Measurements from ENCODE around the gene EEFSEC.
"Not testable (repeated sequence)": the region's sequence is repeated elsewhere in the genome, so short reads cannot be mapped to it uniquely, and the experiment has no call there.

The EEFSEC gene

GRCh38 chr3:128152419-128153155 is 694 bp upstream of the EEFSEC start:
- no peak for DNase-seq (ENCODE audit: low read depth)

GRCh38 chr3:128154354-128154753 is 1.1 kb downstream of the EEFSEC start:
- not testable (repeated sequence) for DNase-seq (ENCODE audit: low read depth)

- DNase-seq (ENCODE audit: low read depth): no peak
Measured at GRCh38 chr3:128155616-128156360, 2.5 kb downstream of the EEFSEC start.

GRCh38 chr3:128160661-128161060 is 7.4 kb downstream of the EEFSEC start:
- DNase-seq (ENCODE audit: low read depth): no peak

GRCh38 chr3:128163432-128163831 is 10.2 kb downstream of the EEFSEC start:
- DNase-seq (ENCODE audit: low read depth): no peak

- no peak for DNase-seq (ENCODE audit: low read depth)
Measured at GRCh38 chr3:128166971-128167453, 13.7 kb downstream of the EEFSEC start.

- DNase-seq (ENCODE audit: low read depth): no peak
Measured at GRCh38 chr3:128167646-128167972, 14.3 kb downstream of the EEFSEC start.

GRCh38 chr3:128167973-128168674 is 14.8 kb downstream of the EEFSEC start:
- DNase-seq (ENCODE audit: low read depth): peak; percentile 41

- DNase-seq (ENCODE audit: low read depth): no peak
Measured at GRCh38 chr3:128168836-128169235, 15.6 kb downstream of the EEFSEC start.

GRCh38 chr3:128170866-128171516 is 17.7 kb downstream of the EEFSEC start:
- peak; percentile 83 for DNase-seq (ENCODE audit: low read depth)

GRCh38 chr3:128173200-128173599 is 19.9 kb downstream of the EEFSEC start:
- no peak for DNase-seq (ENCODE audit: low read depth)

GRCh38 chr3:128173849-128174248 is 20.6 kb downstream of the EEFSEC start:
- no peak for DNase-seq (ENCODE audit: low read depth)

GRCh38 chr3:128174675-128175590 is 21.7 kb downstream of the EEFSEC start:
- DNase-seq (ENCODE audit: low read depth): no peak

- DNase-seq (ENCODE audit: low read depth): no peak
Measured at GRCh38 chr3:128175768-128176167, 22.5 kb downstream of the EEFSEC start.

- DNase-seq (ENCODE audit: low read depth): no peak
Measured at GRCh38 chr3:128176276-128176833, 23.1 kb downstream of the EEFSEC start.

GRCh38 chr3:128177865-128178264 is 24.6 kb downstream of the EEFSEC start:
- no peak for DNase-seq (ENCODE audit: low read depth)

- peak; percentile 6 for DNase-seq (ENCODE audit: low read depth)
Measured at GRCh38 chr3:128178782-128179483, 25.7 kb downstream of the EEFSEC start.

GRCh38 chr3:128179484-128179819 is 26.2 kb downstream of the EEFSEC start:
- no peak for DNase-seq (ENCODE audit: low read depth)

- no peak for DNase-seq (ENCODE audit: low read depth)
Measured at GRCh38 chr3:128180436-128180835, 27.2 kb downstream of the EEFSEC start.

- no peak for DNase-seq (ENCODE audit: low read depth)
Measured at GRCh38 chr3:128180913-128181312, 27.6 kb downstream of the EEFSEC start.
